ENCODE results near the gene MRPL23. TPM values are rescaled to one million over a fixed set of nuclear protein-coding genes. Genes with fewer than 3 reads are reported as not detected.

Gene MRPL23
- total and polyA plus RNA-seq, 4 donors, result 33.0 to 83.9 (median 67.6) TPM

DNA sequence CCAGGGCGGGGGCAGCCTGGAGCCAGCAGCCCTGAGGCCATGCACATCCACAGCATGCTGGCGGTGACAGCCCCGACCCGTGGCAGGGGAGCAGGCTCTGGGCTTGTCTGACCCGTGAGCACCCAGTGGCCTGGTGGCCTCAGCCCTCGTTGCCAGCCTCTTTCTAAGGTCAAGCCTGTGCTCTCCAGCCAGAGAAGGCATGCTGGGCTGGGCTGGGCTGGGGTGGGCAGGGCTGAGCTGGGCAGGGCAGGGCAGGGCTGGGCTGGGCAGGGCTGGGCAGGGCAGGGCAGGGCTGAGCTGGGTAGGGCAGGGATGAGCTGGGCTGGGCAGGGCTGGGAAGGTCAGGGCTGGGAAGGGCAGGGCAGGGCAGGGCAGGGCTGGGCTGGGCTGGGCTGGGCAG, 39.9 kb downstream of the MRPL23 start:
- DNase-seq (ENCODE audit: low spot score), result no peak
- no CpG with 5 or more reads among the region's 6 CpGs for WGBS
- no peak overlapping the region for H3K4me3 ChIP-seq (ENCODE audit: low read depth in 1 of 3, low read length in 3 of 3)
- no peak overlapping the region for H3K27ac ChIP-seq (ENCODE audit: low read depth in 1 of 2, low read length in 2 of 2)
- no peaks in the 10 kb centered on the region for H3K36me3 ChIP-seq (ENCODE audit: control insufficient read depth in 4 of 4, insufficient read depth in 3 of 4, low read depth in 1 of 4, low read length in 3 of 4)
- H3K4me1 ChIP-seq (ENCODE audit: control insufficient read depth in 4 of 4, insufficient read depth in 4 of 4, low read length in 3 of 4), result no peaks in the 10 kb centered on the region
- no peaks in the 10 kb centered on the region for H3K27me3 ChIP-seq (ENCODE audit: control insufficient read depth in 4 of 4, insufficient read depth in 4 of 4, low read length in 3 of 4)
- H3K9me3 ChIP-seq (ENCODE audit: control insufficient read depth in 4 of 4, low read length in 3 of 4), result no peaks in the 10 kb centered on the region
- TF ChIP-seq, protein P1, sequence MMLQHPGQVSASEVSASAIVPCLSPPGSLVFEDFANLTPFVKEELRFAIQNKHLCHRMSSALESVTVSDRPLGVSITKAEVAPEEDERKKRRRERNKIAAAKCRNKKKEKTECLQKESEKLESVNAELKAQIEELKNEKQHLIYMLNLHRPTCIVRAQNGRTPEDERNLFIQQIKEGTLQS (IDR thresholded peaks at IDR 0.05), result no peak
- TF ChIP-seq TAF1 (conservative IDR thresholded peaks at IDR 0.05), result no peak
- TF ChIP-seq, protein P2, sequence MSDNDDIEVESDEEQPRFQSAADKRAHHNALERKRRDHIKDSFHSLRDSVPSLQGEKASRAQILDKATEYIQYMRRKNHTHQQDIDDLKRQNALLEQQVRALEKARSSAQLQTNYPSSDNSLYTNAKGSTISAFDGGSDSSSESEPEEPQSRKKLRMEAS (IDR thresholded peaks at IDR 0.05), result no peak
- TF ChIP-seq GABPA (IDR thresholded peaks at IDR 0.05 in 1 of 2, conservative IDR thresholded peaks at IDR 0.05 in 1 of 2), result no peak
- TF ChIP-seq HNF4A (conservative IDR thresholded peaks at IDR 0.05), result no peak
- TF ChIP-seq, protein P3, sequence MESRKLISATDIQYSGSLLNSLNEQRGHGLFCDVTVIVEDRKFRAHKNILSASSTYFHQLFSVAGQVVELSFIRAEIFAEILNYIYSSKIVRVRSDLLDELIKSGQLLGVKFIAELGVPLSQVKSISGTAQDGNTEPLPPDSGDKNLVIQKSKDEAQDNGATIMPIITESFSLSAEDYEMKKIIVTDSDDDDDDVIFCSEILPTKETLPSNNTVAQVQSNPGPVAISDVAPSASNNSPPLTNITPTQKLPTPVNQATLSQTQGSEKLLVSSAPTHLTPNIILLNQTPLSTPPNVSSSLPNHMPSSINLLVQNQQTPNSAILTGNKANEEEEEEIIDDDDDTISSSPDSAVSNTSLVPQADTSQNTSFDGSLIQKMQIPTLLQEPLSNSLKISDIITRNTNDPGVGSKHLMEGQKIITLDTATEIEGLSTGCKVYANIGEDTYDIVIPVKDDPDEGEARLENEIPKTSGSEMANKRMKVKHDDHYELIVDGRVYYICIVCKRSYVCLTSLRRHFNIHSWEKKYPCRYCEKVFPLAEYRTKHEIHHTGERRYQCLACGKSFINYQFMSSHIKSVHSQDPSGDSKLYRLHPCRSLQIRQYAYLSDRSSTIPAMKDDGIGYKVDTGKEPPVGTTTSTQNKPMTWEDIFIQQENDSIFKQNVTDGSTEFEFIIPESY (IDR thresholded peaks at IDR 0.05), result no peak
- TF ChIP-seq EGR1 (IDR thresholded peaks at IDR 0.05; ENCODE audit: low read depth in 2 of 2), result no peak
- no peak for TF ChIP-seq FOXA1 (IDR thresholded peaks at IDR 0.05)
- H3K9ac ChIP-seq (ENCODE audit: low read depth in 1 of 2, low read length in 2 of 2), result no peak overlapping the region

DNA sequence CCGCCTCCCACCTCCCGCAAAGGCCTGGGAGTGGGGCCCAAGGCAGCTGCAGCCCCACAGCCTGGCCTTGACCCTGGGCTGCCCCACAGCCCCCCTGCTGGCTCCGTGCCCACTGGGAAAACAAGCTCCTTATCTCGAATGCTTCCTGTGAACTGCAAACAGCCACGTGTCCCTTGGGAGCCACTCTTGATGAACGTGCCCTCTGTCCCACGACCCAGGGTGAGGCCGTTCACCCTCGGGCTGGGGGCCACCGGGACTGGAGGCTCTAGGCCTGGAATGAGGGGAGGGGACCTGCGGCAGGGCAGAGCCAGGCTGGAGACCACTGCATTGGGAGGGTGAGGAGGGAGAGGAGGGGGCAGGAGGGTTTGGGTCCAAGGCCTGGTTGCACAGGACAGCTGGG, 41.0 kb downstream of the MRPL23 start:
- no peak overlapping the region for H3K27ac ChIP-seq (ENCODE audit: low read depth in 1 of 2, low read length in 2 of 2)

DNA sequence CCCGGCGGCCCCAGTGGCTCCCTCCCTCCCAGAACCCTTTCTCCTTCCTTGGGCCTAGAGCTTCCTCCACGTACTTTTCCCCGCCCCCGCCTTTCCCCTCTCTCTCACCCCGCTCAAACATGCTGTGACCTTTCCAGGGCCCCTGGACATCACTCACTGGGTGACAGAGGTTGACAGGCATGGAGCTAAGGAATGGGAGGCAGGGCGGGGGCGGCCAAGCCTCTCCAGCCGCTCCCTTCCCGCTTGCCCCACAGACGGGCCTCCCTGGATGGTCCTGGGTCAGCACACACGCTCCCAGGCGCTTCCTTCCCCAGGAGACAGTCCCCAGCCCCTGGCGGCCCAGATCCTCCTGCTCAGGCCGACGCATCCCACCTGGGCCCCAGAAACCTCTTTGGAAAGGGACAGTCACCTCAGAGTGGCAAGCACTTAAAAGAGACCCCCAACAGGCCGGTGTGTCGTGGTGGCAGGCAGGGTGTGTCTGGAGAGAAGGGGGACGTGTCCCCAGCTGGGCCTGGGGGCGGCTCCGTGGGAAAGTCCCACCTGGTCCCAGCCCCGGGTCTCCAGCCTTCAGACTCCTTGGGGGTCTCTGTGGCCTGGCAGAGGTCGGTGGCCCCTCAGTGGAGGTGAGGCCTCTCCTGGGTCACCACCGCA, 41.7 kb downstream of the MRPL23 start:
- no peak overlapping the region for H3K9ac ChIP-seq (ENCODE audit: low read depth in 1 of 2, low read length in 2 of 2)
- no peaks in the 10 kb centered on the region for H3K27me3 ChIP-seq (ENCODE audit: control insufficient read depth in 4 of 4, insufficient read depth in 4 of 4, low read length in 3 of 4)
- H3K27ac ChIP-seq (ENCODE audit: low read depth in 1 of 2, low read length in 2 of 2), result no peak overlapping the region
- WGBS, result 78% methylated on average over 15 of the region's 24 CpGs
- DNase-seq (ENCODE audit: low spot score), result peak; percentile 35
- H3K9me3 ChIP-seq (ENCODE audit: control insufficient read depth in 4 of 4, low read length in 3 of 4), result no peaks in the 10 kb centered on the region
- H3K36me3 ChIP-seq (ENCODE audit: control insufficient read depth in 4 of 4, insufficient read depth in 3 of 4, low read depth in 1 of 4, low read length in 3 of 4), result no peaks in the 10 kb centered on the region
- H3K4me3 ChIP-seq (ENCODE audit: low read depth in 1 of 3, low read length in 3 of 3), result no peak overlapping the region
- TF ChIP-seq EGR1 (IDR thresholded peaks at IDR 0.05; ENCODE audit: low read depth in 2 of 2), result no peak
- TF ChIP-seq YY1 (IDR thresholded peaks at IDR 0.05), result no peak
- TF ChIP-seq, protein P2 (IDR thresholded peaks at IDR 0.05), result no peak
- TF ChIP-seq JUND (IDR thresholded peaks at IDR 0.05), result no peak
- TF ChIP-seq HNF4A (conservative IDR thresholded peaks at IDR 0.05), result no peak
- TF ChIP-seq, protein P4, sequence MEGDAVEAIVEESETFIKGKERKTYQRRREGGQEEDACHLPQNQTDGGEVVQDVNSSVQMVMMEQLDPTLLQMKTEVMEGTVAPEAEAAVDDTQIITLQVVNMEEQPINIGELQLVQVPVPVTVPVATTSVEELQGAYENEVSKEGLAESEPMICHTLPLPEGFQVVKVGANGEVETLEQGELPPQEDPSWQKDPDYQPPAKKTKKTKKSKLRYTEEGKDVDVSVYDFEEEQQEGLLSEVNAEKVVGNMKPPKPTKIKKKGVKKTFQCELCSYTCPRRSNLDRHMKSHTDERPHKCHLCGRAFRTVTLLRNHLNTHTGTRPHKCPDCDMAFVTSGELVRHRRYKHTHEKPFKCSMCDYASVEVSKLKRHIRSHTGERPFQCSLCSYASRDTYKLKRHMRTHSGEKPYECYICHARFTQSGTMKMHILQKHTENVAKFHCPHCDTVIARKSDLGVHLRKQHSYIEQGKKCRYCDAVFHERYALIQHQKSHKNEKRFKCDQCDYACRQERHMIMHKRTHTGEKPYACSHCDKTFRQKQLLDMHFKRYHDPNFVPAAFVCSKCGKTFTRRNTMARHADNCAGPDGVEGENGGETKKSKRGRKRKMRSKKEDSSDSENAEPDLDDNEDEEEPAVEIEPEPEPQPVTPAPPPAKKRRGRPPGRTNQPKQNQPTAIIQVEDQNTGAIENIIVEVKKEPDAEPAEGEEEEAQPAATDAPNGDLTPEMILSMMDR (IDR thresholded peaks at IDR 0.05; ENCODE audit: low read depth, low read length, missing input control), result no peak
- TF ChIP-seq RXRA (IDR thresholded peaks at IDR 0.05), result no peak
- TF ChIP-seq, protein P3 (IDR thresholded peaks at IDR 0.05), result no peak
- TF ChIP-seq HNF4G (IDR thresholded peaks at IDR 0.05), result no peak
- TF ChIP-seq FOXA2 (IDR thresholded peaks at IDR 0.05), result no peak
- no peak for TF ChIP-seq SP1 (IDR thresholded peaks at IDR 0.05)
- TF ChIP-seq GABPA (IDR thresholded peaks at IDR 0.05 in 1 of 2, conservative IDR thresholded peaks at IDR 0.05 in 1 of 2), result no peak
- no peak for TF ChIP-seq NR2F2 (IDR thresholded peaks at IDR 0.05)
- no peak for TF ChIP-seq FOXA1 (IDR thresholded peaks at IDR 0.05)
- H3K4me1 ChIP-seq (ENCODE audit: control insufficient read depth in 4 of 4, insufficient read depth in 4 of 4, low read length in 3 of 4), result no peaks in the 10 kb centered on the region

More for the DNA sequence above, 41.0 kb downstream of the MRPL23 start:
- H3K9me3 ChIP-seq (ENCODE audit: control insufficient read depth in 4 of 4, low read length in 3 of 4), result no peaks in the 10 kb centered on the region
- DNase-seq (ENCODE audit: low spot score), result no peak
- WGBS, result no CpG with 5 or more reads among the region's 11 CpGs
- H3K36me3 ChIP-seq (ENCODE audit: control insufficient read depth in 4 of 4, insufficient read depth in 3 of 4, low read depth in 1 of 4, low read length in 3 of 4), result no peaks in the 10 kb centered on the region
- H3K4me1 ChIP-seq (ENCODE audit: control insufficient read depth in 4 of 4, insufficient read depth in 4 of 4, low read length in 3 of 4), result no peaks in the 10 kb centered on the region
- H3K4me3 ChIP-seq (ENCODE audit: low read depth in 1 of 3, low read length in 3 of 3), result no peak overlapping the region
- H3K27me3 ChIP-seq (ENCODE audit: control insufficient read depth in 4 of 4, insufficient read depth in 4 of 4, low read length in 3 of 4), result no peaks in the 10 kb centered on the region
- TF ChIP-seq HNF4G (IDR thresholded peaks at IDR 0.05), result no peak
- no peak for TF ChIP-seq YY1 (IDR thresholded peaks at IDR 0.05)
- TF ChIP-seq JUND (IDR thresholded peaks at IDR 0.05), result no peak
- no peak overlapping the region for H3K9ac ChIP-seq (ENCODE audit: low read depth in 1 of 2, low read length in 2 of 2)

Data from liver (tissue), 9 donors.